ES-I3 (cell line): ENCODE data around the gene PRKAG2.
"Not testable (repeated sequence)": the region's sequence is repeated elsewhere in the genome, so short reads cannot be mapped to it uniquely, and the experiment has no call there.

ENCODE experiments used
- H3K36me3 ChIP-seq: 2 replicates; pipeline ENCODE4 v1.6.1; 2013; ENCODE audit warnings: mild to moderate bottlenecking, low read length, control low read depth, moderate library complexity; ENCODE audit not compliant: insufficient read depth
- H3K4me1 ChIP-seq: 2 replicates; pipeline ENCODE4 v1.6.1; 2013; ENCODE audit warnings: mild to moderate bottlenecking, control low read depth, low read length; ENCODE audit not compliant: insufficient read depth
- H3K9ac ChIP-seq: 2 replicates; pipeline ENCODE4 v1.6.1; 2013; ENCODE audit warnings: low read depth, mild to moderate bottlenecking, low read length, moderate library complexity
- H3K9me3 ChIP-seq: 2 replicates; pipeline ENCODE4 v1.6.1; 2013; ENCODE audit warnings: mild to moderate bottlenecking, low read length, moderate library complexity; ENCODE audit not compliant: control insufficient read depth, insufficient read depth

Gene PRKAG2

DNA sequence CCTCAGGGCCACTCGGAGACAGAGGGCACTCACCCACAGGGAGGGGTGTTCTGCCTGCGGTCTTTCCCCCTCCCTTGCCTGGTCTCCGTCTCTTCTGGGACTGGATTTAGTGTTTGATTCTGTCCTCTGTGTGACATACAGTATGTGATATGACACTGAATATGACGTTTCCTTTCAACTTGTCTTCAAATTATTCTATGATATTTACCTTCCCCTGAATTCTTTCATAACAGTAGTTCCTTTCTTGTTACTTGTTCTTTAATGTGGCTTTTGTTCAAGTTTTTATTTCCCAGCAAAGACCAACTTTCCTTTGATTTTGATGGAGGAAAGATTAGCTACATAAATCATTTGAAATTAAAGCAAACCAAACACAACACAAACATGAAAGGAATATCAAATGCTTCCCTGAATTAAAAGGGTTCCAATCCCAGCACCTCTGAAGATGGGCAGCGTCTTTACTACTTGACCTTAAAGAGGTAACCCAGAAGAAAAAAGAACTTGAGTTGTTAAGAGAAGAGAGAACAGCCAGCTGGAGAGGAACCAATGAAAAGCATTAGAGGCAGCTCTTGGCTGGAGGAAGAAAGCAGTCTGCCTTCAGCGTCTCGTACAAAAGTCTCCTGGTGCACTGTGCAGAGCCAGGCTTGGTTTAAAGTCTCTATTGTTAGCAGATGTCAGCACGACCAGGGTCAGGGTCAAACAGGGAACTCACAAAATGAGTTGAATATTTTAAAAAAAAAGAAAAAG, 338.9 kb downstream of the PRKAG2 start:
- no peaks in the 10 kb centered on the region for H3K9me3 ChIP-seq
- peaks cover 4% of the 10 kb centered on the region; the same call in 1 of the 2 replicates for H3K4me1 ChIP-seq
- no peak overlapping the region for H3K9ac ChIP-seq
- no peaks in the 10 kb centered on the region for H3K36me3 ChIP-seq

- H3K36me3 ChIP-seq, H3K4me1 ChIP-seq, H3K9ac ChIP-seq: not testable (repeated sequence)
Measured at GRCh38 chr7:151536178-151536577, 340.7 kb downstream of the PRKAG2 start.

GRCh38 chr7:151529842-151530241, 347.1 kb downstream of the PRKAG2 start:
- peaks cover 9% of the 10 kb centered on the region for H3K9me3 ChIP-seq
- H3K4me1 ChIP-seq = no peaks in the 10 kb centered on the region
- no peak overlapping the region for H3K9ac ChIP-seq
- H3K36me3 ChIP-seq = no peaks in the 10 kb centered on the region

More at GRCh38 chr7:151536178-151536577, 340.7 kb downstream of the PRKAG2 start:
- H3K9me3 ChIP-seq = not testable (repeated sequence)

GRCh38 chr7:151524845-151525244, 352.1 kb downstream of the PRKAG2 start:
- Histone ChIP-seq H3K4me1 (no peaks in the 10 kb centered on the region), H3K9me3 (no peaks in the 10 kb centered on the region), H3K9ac (no peak overlapping the region), H3K36me3 (no peaks in the 10 kb centered on the region)

- Histone ChIP-seq H3K4me1 (no peaks in the 10 kb centered on the region), H3K9me3 (no peaks in the 10 kb centered on the region), H3K36me3 (no peaks in the 10 kb centered on the region), H3K9ac (no peak overlapping the region)
Measured at GRCh38 chr7:151524331-151524730, 352.6 kb downstream of the PRKAG2 start.

DNA sequence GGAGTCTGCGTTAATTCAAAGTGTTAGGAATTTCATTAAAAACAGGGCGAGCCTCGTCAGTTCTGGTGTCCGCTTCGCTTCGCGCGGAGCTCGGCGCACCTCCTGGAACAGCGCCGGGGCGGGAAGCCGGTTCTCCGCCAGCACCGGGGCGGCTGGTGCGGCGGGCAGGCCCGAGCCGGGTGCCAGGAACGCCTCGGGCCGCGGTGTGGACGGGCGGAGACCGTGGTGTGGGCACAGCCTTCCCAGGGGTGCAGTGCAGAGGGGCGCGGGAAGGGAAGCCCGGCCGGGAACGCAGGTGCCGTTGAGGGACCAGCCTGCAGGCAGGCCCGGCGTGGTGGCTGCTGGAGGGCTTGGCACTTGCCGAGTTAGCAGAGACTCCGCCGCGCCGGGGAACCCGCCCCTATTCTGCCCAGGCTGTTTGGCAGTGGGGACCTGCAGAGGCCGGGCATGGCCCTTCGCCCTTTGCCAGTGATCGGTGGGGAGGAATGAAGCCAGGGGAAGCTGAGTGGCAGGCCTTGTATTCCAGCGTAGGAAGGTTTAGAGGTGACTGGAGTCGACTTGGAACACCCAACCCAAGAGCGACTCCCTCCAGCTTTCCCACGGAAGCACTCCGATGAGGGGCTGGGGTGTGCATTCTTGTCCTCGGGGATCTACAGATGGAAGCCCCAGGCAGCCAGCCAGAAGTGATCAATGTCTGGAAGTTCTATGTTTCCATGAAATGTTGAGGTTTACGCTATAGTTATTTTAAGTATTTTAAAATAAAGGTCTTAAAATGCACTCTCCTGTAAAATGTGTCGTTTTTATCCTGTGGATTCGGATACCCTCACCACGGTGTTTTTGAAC, 356.3 kb downstream of the PRKAG2 start:
- Histone ChIP-seq H3K9ac (peak overlapping the region; percentile 72), H3K9me3 (no peaks in the 10 kb centered on the region), H3K4me1 (peaks cover 6% of the 10 kb centered on the region; the same call in 1 of the 2 replicates), H3K36me3 (no peaks in the 10 kb centered on the region; the same call in 1 of the 2 replicates)

DNA sequence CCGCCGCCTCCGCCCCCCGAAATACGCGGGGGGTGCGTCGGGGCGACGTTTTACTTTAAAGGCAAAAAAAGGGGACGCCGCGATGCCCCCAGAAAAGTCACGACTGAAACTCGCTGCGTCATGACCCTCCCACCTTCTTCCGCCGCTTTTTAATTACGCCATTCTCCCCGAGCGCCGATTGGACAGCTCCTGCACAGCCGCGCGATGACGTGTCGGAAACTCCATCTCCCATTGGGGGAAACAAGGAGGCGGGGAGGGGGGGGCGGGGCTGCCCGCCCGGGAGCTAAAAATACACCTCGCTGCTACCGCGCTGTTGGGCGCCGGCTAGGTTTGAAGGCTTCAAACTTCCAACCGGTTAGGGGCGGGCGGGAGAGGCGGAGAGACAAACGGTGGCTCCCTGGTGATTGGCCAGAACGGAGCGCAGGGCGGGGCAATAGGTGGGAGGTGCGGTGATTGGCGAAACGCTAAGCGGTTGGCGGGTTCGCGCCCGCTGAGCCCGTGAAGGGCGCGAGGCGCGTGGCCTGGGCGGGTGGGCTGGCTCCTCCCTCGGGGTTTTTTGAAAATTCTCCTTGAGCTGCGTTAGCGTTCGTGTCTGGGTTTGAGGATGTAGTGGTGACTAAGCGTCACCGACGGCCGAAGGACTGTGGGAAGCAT, 357.0 kb downstream of the PRKAG2 start, which contains the start of gene RHEB:
RHEB (minus strand) TSS at position 131 of the 654 bp plus-strand sequence. CDS start 384 bp downstream, outside the sequence.
- Histone ChIP-seq H3K36me3 (no peaks in the 10 kb centered on the region; the same call in 1 of the 2 replicates), H3K4me1 (peaks cover 6% of the 10 kb centered on the region; the same call in 1 of the 2 replicates), H3K9ac (peak within 1 kb of the TSS; percentile 92), H3K9me3 (no peaks in the 10 kb centered on the region)

DNA sequence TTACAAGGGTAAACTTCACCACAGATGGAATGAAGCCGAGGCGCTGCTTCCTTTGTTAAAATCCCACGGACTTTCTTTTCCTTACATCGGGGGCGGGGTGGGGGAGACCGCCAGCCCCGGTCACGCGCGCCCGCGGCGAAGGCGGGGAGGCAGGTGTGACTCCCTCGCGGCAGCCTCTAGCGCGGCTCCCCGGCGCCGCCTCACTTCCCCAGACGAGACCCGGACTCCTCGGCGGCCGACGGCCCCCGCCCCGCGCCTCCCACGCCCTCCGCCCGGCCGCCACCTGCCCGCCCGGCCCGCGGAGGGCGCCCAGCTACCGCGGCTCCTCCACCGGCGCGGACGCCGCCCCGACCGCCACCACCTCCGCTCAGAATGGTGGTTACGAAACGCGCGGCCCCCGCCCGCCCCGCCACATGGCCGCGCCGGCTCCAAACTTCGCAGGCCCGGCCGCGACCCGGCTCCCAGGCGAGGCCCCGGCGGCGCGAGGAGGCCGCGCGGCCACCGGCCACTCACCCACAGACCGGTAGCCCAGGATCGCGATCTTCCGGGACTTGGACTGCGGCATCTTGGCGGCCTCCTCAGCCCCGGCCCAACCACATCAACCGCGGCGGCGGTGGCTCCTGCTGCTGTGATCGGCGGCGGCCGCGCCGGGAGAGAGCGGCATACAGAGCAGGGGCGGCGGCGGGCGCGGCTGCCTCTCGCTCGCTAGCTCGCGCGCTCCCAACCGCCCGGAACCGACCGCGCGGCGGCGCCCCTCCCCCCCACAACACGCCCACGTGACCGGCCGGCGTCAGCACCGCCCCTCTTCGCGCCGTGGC, 357.8 kb downstream of the PRKAG2 start:
- not testable (repeated sequence) for H3K36me3 ChIP-seq, H3K4me1 ChIP-seq, H3K9me3 ChIP-seq
- peak overlapping the region; percentile 92 for H3K9ac ChIP-seq

DNA sequence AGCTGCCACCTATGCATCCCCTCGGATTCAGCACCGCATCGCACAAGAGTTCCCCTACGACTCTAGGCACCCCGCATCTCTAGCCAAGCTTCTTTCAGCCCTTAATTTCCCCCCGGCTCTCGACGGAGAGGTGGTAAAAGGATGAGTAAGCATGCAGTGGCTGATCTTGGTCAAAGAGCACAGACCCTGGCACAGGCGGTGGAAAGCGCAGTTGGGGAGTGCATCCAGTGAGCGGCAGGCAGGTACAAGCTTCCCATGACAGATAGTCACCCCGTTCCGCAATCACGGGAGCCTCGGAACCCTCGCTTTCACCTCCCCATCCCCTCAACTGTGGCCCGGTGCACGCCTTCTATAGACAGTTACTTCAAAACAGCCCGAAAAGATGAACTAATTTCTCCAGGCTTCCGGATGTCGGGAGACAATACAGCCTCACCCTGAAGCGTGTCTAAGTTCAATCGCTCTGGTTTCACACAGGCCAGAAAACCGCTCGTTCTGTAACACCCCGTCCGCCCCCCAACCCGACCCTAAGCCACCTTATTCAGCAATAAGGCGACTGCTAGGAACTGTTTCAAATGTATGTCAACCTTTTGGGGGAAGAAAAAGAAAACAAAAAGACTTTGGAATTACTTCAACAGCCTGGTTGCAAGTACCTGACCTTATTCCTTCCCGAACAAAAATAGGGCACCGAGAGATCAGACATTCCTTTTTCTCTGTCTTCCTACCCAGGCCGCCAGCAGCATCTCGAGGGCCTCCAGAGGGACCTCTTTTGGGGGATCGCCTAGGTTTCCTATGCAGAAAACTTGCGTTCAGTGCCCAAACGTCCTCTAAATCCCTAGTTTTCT, 358.6 kb downstream of the PRKAG2 start:
- Histone ChIP-seq H3K9me3 (no peaks in the 10 kb centered on the region), H3K4me1 (peaks cover 6% of the 10 kb centered on the region; the same call in 1 of the 2 replicates), H3K9ac (peak overlapping the region; percentile 92), H3K36me3 (no peaks in the 10 kb centered on the region; the same call in 1 of the 2 replicates)

DNA sequence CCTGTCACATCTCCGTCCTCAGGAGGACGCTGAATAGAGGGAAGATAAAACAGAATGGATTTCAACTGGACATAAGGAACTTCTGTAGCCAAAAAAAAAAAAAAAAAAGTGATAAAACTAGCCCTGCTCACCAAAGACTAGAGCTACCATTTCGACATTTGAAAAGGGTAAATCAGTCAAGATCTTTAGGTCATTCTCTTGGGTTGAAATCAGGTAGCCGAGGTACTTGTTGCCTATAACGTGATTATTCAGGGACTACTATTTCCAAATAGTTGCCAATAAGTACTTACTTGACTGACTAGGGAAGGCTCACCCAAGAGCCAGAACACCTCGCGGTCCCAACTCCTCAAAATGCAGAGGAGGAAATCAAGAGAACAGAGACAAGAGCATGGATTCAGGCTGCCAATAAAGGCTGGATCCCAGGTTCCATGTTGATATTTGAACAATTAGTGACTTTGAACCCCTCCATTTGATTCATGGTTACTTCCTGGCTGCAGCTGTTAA, 359.3 kb downstream of the PRKAG2 start:
- Histone ChIP-seq H3K36me3 (no peaks in the 10 kb centered on the region; the same call in 1 of the 2 replicates), H3K4me1 (peaks cover 6% of the 10 kb centered on the region; the same call in 1 of the 2 replicates), H3K9me3 (no peaks in the 10 kb centered on the region), H3K9ac (peak overlapping the region; percentile 92)

- H3K4me1 ChIP-seq = peaks cover 9% of the 10 kb centered on the region
- no peak overlapping the region for H3K9ac ChIP-seq
- no peaks in the 10 kb centered on the region for H3K9me3 ChIP-seq
- no peaks in the 10 kb centered on the region; the same call in 1 of the 2 replicates for H3K36me3 ChIP-seq
Measured at GRCh38 chr7:151515276-151515565, 361.7 kb downstream of the PRKAG2 start.

DNA sequence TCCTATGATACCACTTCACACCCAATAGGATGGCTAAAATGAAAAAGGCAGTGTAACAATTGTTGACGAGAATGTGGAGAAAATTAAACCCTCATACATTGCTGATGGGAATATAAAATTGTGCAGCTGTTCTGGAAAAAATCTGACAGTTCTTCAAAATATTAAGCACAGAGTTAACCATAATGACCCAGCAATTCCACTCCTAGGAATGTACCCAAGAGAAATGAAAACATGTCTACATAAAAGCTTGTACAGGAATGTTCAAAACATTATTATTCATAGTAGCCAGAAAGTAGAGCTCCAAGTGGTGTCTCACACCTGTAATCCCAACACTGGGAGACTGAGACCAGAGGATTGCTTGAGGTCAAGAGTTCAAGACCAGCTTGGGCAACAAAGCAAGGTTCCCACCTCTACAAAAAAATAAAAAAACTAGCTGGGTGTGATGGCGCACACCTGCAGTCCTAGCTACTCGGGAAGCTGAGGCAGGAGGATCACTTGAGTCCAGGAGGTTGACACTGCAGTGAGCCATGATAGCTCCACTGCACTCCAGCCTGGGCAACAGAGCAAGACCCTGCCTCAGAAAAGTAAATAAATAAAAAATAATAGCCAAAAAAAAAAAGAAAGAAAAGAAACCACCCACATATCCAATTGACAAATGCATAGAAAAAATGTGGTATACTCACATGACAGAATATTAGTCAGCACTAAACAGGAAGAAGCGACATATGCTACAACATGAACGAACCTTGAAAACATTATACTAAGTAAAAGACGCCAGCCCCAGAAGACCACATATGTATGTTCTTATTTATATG, 362.2 kb downstream of the PRKAG2 start:
- no peaks in the 10 kb centered on the region for H3K9me3 ChIP-seq

More for the DNA sequence above, 362.2 kb downstream of the PRKAG2 start:
- Histone ChIP-seq H3K36me3 (no peaks in the 10 kb centered on the region; the same call in 1 of the 2 replicates), H3K4me1 (peaks cover 13% of the 10 kb centered on the region), H3K9ac (no peak overlapping the region)
